SJSA1 (cell line): ENCODE results near the gene CYP27C1. TPM values are rescaled to one million over a fixed set of nuclear protein-coding genes. Genes with fewer than 3 reads are reported as not detected.
"Not testable (repeated sequence)": the region's sequence is repeated elsewhere in the genome, so short reads cannot be mapped to it uniquely, and the experiment has no call there.

ENCODE experiments used
- DNase-seq, 2 experiments: peaks; one replicate each; pipeline ENCODE4 v3.0.0-alpha.2; 2015 to 2020; ENCODE audit warnings: low spot score in 2 of 2, low read depth in 1 of 2
- H3K27ac ChIP-seq: fragments of 250-450 bp; sonication (Bioruptor Pico); 2 replicates; pipeline ENCODE4 v1.5.1; 2020; ENCODE audit warnings: mild to moderate bottlenecking, moderate library complexity
- H3K27me3 ChIP-seq: fragments of 250-450 bp; sonication (Bioruptor Pico); replicated peaks from 2 replicates; pipeline ENCODE4 v1.5.1; 2020; ENCODE audit warnings: mild to moderate bottlenecking, moderate library complexity
- H3K36me3 ChIP-seq: fragments of 250-450 bp; sonication (Bioruptor Pico); 2 replicates; pipeline ENCODE4 v1.5.1; 2020; ENCODE audit warnings: mild to moderate bottlenecking
- H3K4me1 ChIP-seq: fragments of 250-450 bp; sonication (Bioruptor Pico); replicated peaks from 2 replicates; pipeline ENCODE4 v1.6.1; 2021; ENCODE audit warnings: mild to moderate bottlenecking
- H3K4me3 ChIP-seq: fragments of 250-450 bp; sonication (Bioruptor Pico); 2 replicates; pipeline ENCODE4 v1.5.1; 2020; ENCODE audit warnings: mild to moderate bottlenecking
- H3K9me3 ChIP-seq: fragments of 250-450 bp; sonication (Bioruptor Pico); replicated peaks from 2 replicates; pipeline ENCODE4 v1.5.1; 2020; ENCODE audit warnings: mild to moderate bottlenecking
- total RNA-seq: library from RNA; depleted of rRNA; stranded (reverse); fragments of >200 nt; shearing (Covaris generic); gene quantifications from 2 replicates; pipeline ENCODE4 v1.2.3, GENCODE V29; 2014

Gene CYP27C1
- total RNA-seq, 1 experiment from 2014 or later = 0.63 TPM

DNA sequence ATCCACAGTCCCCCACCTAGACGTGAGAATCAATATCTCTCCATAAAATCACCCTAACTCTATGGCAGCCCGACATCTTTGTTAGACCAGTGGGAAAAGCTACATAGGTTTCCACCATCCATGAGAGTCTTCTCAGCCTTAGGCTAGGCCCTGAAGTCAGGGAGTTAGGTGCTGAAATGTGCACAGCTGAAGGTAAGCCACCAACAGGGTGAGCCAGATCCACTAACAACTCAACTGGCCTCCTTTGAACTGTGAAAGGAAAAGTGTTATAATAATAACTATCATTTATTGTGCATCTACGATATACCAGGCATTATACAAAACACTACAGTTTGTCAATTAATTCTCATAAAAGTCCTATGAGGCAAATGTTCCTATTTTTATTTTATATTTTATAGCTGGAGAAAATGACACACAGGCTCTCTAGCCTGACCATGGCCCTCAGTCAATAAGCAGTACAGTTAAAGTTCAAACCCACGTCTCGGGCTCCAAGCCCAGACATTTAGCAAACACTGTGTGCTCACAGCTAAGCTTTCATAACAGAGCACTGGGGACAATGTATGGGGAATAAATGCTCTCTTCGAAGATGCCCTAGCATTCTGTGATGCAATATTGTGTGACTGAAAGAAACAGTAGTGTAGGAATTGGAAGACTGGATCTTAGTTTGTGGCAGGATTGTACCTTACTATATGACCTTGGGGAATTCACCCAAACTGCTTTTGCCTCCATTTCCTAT, 11.2 kb upstream of the CYP27C1 start:
- Histone ChIP-seq H3K9me3 (no peaks in the 10 kb centered on the region), H3K27ac (no peak overlapping the region), H3K27me3 (no peaks in the 10 kb centered on the region), H3K4me1 (peaks cover 2% of the 10 kb centered on the region), H3K4me3 (no peak overlapping the region), H3K36me3 (no peaks in the 10 kb centered on the region)
- no peak for DNase-seq

DNA sequence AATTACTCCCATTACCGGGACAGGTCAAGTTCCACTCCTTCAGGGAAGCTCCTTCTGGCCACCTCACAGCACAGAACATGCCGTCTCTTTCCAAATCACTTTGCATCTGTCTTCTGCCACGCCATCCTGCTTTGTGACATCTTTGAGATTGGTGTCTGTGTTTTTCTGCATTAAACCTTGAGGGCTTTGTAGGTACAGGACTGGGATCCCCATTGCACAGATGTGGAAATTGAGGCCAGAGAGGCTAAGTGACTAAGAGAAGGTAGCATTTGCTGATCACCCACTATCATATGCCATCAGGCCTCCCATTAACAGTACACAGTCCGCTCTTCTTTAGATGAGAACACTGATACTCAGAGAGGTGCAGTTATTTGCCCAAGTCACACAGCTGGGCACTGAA, 9.5 kb upstream of the CYP27C1 start:
- no peak overlapping the region for H3K27ac ChIP-seq
- no peaks in the 10 kb centered on the region for H3K9me3 ChIP-seq
- no peak overlapping the region for H3K4me3 ChIP-seq
- no peaks in the 10 kb centered on the region for H3K27me3 ChIP-seq
- DNase-seq = no peak
- peaks cover 19% of the 10 kb centered on the region for H3K4me1 ChIP-seq
- H3K36me3 ChIP-seq = no peaks in the 10 kb centered on the region

DNA sequence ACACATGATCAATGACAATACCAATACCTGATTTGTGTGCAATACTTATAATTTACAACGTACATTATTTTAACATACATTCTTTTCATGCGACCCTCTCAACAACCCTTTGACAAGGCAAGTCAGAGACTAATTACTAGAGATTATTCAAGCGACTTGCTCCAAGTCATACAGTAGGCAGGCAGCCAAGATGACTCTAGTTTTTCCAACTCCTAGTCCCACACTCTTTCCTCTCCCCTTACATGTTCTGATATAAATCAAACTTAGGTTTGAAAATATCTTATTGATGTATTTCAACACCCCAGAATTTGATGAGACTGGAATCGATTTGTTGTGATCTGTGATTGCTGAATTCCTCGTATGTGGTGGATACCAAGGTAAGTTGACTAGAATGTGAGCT, 8.0 kb upstream of the CYP27C1 start:
- Histone ChIP-seq H3K36me3 (no peaks in the 10 kb centered on the region), H3K4me3 (no peak overlapping the region), H3K9me3 (no peaks in the 10 kb centered on the region), H3K4me1 (peaks cover 19% of the 10 kb centered on the region), H3K27ac (no peak overlapping the region), H3K27me3 (no peaks in the 10 kb centered on the region)
- DNase-seq = no peak

DNA sequence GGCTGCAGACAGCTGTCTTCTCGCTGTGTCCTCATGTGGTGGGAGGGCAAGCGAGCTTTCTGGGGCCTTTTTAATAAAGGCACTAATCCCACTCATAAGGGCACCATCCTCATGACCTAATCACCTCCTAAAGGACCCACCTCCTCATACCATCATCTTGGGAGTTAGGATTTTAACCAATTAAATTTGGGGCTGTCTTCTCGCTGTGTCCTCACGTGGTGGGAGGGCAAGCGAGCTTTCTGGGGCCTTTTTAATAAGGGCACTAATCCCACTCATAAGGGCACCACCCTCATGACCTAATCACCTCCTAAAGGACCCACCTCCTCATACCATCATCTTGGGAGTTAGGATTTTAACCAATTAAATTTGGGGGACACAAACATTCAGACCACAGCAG, 7.2 kb upstream of the CYP27C1 start:
- Histone ChIP-seq H3K4me1 (peaks cover 19% of the 10 kb centered on the region), H3K27ac (peak overlapping the region; percentile 59)
- H3K27me3 ChIP-seq, H3K9me3 ChIP-seq, H3K36me3 ChIP-seq, DNase-seq, H3K4me3 ChIP-seq: not testable (repeated sequence)

DNA sequence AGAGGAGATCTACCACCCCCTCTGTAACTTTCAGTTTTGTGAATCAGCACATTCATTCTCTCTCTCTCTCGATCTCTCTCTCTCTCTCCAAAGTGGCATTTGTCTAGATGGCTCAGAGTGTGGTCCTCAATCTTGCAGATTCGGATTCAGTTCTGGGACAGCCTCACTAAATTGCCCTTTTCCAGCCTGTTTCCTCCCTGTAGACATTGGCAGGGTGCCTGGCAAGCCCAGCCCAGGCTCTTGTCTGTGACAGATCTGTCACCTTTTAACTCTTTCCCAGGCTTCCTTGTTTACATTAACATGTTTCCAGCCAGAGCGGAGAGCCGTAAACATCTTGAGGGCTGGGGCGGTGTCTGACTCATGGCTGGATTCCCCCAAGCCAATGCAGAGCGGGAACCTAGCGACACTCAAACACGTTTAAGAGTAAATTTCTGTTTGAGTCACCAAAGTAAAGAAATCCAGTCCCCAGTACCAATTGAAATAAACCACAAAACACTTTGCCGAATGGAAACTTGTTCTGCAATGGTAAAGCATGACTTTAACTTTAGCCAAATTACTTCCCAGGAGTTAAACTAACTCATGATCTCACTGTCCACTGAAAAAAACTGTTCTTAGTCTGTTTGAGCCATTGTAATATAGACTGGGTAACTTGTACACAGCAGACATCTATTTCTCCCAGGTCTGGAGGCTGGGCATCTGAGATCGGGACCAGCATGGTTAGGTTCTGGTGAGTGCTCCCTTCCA, 6.6 kb upstream of the CYP27C1 start:
- Histone ChIP-seq H3K9me3 (no peaks in the 10 kb centered on the region), H3K4me1 (peaks cover 19% of the 10 kb centered on the region), H3K27me3 (no peaks in the 10 kb centered on the region), H3K36me3 (no peaks in the 10 kb centered on the region), H3K27ac (peak overlapping the region; percentile 59), H3K4me3 (no peak overlapping the region)
- DNase-seq = peak; percentile 97

DNA sequence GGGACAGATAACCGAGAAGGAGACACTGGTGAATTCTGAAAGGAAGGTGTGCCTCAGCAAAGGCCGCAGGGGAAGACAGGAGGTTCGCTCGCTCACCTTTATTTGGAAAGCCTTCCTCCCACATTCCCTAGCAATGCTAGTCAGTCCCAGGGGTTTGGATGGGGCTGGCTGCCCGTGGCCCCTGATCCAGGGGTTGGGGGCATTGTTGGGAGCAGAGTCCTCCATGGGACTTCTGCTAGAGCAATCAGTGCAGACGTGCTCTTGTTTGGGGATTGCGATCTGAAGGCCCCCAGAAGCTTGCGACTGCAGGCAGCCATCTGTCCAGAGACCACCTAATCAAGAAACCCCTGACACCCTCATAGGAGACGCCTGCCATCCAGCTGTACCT, 6.0 kb upstream of the CYP27C1 start:
- H3K27me3 ChIP-seq = no peaks in the 10 kb centered on the region
- H3K27ac ChIP-seq = no peak overlapping the region
- no peak overlapping the region for H3K4me3 ChIP-seq
- no peak for DNase-seq
- no peaks in the 10 kb centered on the region for H3K36me3 ChIP-seq
- H3K9me3 ChIP-seq = no peaks in the 10 kb centered on the region
- H3K4me1 ChIP-seq = peaks cover 19% of the 10 kb centered on the region

DNA sequence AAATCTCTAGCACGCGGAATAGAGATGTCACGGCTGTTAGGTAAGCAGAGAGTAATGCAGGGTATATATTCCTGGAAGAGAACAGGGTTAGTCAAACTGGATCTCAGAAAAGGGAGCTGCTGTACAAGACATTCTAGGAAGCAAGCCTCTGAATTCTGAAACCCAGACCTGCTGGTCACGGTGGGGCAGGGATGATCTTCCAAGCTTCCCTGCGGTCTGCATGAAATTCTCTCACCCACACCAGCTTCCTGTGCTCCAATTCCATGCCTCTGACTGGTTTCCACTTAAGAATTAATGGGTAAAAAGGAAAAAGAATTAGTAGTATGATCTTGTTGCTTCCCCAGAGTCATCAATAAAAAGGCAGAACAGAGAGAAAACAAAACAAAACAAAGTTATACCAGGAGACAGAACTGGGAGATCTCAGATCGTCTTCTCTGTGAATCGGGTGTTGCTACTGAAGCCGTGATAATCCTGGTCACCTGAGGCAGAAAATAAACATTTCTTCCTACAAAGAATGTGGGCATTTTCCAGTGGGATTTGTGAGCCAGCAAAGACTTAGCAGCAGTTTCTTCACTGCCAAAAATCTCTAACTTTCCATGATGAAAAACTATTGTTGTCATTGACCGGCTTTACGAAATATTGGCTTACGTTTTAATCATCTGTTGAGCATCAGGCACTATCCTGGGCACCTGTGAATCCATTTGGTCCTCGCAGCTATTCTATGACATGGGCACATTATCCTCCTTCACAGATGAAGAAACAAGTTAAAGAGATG, 5.3 kb upstream of the CYP27C1 start:
- Histone ChIP-seq H3K27ac (peak overlapping the region; percentile 8), H3K4me1 (peaks cover 19% of the 10 kb centered on the region), H3K36me3 (no peaks in the 10 kb centered on the region), H3K27me3 (no peaks in the 10 kb centered on the region; the same call in 1 of the 2 replicates), H3K9me3 (no peaks in the 10 kb centered on the region), H3K4me3 (no peak overlapping the region)
- peak in 1 of 2 experiments; percentile 55 for DNase-seq

DNA sequence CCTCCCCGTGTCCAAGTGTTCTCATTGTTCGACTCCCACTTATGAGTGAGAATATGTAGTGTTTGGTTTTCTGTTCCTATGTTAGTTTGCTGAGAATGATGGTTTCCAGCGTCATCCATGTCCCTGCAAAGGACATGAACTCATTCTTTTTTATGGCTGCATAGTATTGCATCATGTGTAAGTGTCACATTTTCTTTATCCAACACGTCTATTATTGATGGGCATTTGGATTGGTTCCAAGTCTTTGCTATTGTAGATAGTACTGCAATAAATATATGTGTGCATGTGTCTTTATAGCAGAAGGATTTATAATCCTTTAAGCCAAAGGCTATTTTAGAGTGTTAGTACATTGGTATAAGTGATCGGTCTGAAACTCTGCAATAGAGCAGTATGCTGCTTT, 4.0 kb upstream of the CYP27C1 start:
- H3K36me3 ChIP-seq, H3K27ac ChIP-seq, H3K4me3 ChIP-seq, H3K9me3 ChIP-seq, DNase-seq, H3K27me3 ChIP-seq: not testable (repeated sequence)
- peaks cover 22% of the 10 kb centered on the region for H3K4me1 ChIP-seq

DNA sequence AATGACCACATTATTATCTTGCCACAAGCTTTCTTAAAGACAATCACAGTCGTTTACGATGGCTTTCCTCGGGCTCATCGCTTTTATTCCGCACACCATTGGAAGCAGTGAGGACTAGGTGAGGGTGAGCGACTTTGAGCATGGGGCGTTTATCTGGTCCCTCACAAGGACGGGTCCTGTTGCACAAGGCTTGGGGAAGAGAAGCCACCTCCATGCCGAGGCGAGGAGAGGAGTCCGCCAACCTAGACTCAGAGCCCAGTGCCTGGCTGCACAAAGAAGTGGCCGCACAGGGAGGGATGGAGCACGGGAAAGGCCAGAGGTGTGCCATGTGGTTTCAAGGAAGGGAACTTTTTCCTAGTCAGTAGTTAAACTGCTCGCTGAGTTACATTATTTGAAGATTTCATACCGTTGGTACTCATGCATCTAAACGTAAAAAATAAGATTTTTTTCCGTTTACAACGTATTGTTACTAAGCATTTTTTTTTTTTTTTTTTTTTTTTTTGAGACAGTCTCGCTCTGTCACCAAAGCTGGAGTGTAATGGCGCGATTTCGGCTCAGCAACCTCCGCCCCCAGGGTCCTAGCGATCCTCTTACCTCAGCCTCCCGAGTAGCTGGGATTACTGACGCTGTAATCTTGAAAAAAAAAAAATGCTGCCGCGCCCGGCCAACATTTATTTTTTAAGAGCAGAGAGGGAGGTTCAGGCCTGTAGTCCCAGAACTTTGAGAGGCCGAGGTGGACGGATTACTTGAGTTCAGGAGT, 849 bp upstream of the CYP27C1 start:
- no peaks in the 10 kb centered on the region; the same call in none of the 2 replicates for H3K27me3 ChIP-seq
- H3K4me3 ChIP-seq = no peak overlapping the region

DNA sequence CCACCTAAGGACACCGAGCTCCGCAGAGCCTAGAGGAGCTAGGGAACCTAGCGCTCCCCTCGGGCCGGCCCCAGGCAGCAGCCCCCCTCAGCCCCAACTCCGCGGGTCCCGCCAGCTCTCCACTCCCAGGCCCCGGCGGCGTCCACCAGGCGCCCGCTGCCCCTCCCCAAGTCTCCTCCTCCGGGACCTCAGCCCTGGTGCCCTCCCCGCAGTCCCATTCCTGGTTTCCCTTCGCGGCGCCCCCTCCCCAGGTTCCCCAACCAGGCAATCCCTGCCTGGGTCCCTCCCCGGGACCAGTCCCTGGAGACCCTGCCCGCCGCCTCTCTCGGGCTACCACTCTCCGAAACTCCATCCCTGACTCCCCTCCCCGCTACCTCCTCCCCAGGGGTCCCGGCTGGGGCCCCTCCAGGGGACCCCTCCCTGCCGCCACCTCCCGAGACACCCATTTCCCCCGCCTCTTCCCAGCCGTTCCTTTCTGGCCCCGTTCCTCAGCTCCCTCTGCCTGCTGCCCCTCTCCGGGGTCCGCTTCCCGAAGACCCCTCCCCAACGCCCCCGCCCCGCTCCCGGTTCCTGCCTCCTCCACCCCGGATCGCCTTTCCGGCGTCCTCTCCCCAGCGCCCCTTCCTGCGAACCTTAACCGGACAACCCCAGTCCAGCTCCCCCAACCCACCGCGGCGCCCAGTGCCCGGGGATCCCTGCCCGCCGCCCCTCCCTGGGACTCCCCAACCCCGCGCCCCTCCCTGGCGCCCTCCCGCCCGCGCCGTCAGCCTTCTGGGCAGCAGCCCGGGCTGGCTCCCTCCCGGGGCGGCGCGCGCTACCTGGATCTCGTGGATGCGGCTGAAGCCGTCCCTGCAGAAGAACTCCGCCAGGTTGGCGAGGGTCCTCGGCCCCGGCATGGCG, 678 bp downstream of the CYP27C1 start:
- Histone ChIP-seq H3K27me3 (no peaks in the 10 kb centered on the region; the same call in none of the 2 replicates), H3K36me3 (no peaks in the 10 kb centered on the region), H3K27ac (no peak overlapping the region), H3K4me1 (peaks cover 20% of the 10 kb centered on the region), H3K4me3 (peak overlapping the region; percentile 50), H3K9me3 (no peaks in the 10 kb centered on the region)
- DNase-seq = no peak

More for the DNA sequence above, 849 bp upstream of the CYP27C1 start:
- Histone ChIP-seq H3K4me1 (peaks cover 34% of the 10 kb centered on the region), H3K9me3 (no peaks in the 10 kb centered on the region), H3K27ac (no peak overlapping the region), H3K36me3 (no peaks in the 10 kb centered on the region)
- no peak for DNase-seq

DNA sequence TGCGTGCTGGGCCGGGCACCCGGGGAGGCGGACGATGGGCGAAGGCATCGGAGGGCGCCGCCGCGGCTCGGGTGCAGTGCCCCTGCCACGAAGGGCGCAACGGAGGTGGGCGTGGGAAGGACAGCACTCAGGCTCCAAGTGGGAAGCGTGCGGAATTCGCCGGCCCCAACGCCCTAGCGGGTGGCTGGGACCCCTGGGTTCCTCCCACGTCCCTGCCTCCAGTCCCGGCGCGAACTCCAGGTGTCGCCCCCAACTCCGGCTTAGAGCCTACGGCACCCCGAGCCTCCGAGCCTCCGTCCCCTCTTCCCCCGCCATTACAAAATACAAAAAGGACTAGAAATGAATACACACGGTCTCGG, 1.3 kb downstream of the CYP27C1 start:
- no peaks in the 10 kb centered on the region; the same call in none of the 2 replicates for H3K27me3 ChIP-seq
- no peak overlapping the region for H3K27ac ChIP-seq
- peaks cover 20% of the 10 kb centered on the region for H3K4me1 ChIP-seq
- DNase-seq = no peak
- H3K9me3 ChIP-seq = no peaks in the 10 kb centered on the region
- no peaks in the 10 kb centered on the region for H3K36me3 ChIP-seq
- peak overlapping the region; percentile 50 for H3K4me3 ChIP-seq

DNA sequence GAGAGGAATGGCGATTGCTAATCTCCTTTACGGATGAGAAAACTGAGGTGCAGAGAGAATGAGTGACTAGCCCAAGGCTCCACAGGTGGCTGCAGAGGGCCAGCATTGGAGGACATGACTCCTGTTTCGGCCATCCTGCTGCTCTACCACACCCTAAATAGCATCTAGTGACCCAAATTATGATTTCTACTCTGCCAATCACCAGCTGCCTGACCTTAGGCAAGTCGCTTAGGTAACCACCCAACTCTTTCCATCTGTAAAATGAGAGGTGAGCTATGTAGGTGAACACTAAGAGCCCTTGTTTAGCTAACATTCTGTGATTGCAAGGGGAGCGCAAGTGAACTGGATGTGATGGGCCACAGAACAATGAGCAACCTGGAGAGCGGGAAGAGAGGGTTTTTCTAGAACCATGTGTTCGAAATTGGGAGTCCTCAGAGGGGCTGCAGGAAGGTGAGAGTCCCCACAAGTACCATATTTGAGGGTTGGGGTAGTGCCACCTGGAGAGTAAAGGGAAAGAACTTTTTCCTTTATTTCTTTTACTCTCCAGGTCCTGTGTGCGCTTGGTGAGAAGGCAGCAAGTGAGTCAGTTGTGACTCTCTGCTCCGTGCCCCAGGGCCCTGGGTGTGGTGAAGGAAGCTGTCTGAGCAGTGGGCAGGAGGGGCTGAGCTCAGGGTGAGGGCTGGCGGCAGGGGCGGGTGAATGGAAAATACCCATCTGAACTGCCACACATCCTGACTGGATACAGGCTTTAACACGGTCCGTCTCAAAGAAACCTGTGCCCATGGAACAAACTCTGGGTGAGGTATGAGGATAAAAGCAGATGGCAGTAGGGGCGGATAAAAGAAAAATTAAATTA, 2.4 kb downstream of the CYP27C1 start:
- H3K4me1 ChIP-seq = peaks cover 20% of the 10 kb centered on the region
- H3K4me3 ChIP-seq = no peak overlapping the region
- H3K36me3 ChIP-seq = no peaks in the 10 kb centered on the region
- no peak overlapping the region for H3K27ac ChIP-seq
- H3K27me3 ChIP-seq = no peaks in the 10 kb centered on the region; the same call in none of the 2 replicates
- peak; percentile 54 to 75 for DNase-seq
- no peaks in the 10 kb centered on the region for H3K9me3 ChIP-seq
